GM19099 (cell line): ENCODE data around the gene FANCI.

ENCODE experiments used
- POLR2A ChIP-seq: IDR thresholded peaks from 3 replicates; pipeline ENCODE4 v1.6.1; 2011; ENCODE audit warnings: low read depth; ENCODE audit not compliant: insufficient read length; ENCODE audit errors: extremely low read depth

Gene FANCI

GRCh38 chr15:89283201-89283600, 39.4 kb downstream of the FANCI start:
- TF ChIP-seq POLR2A = no peak

- TF ChIP-seq POLR2A = no peak
These were observed 48.2 kb downstream of the FANCI start for GRCh38 chr15:89291934-89292438.

- no peak for TF ChIP-seq POLR2A
These were observed 49.2 kb downstream of the FANCI start for GRCh38 chr15:89293012-89293411.

GRCh38 chr15:89299896-89300295, 56.1 kb downstream of the FANCI start:
- no peak for TF ChIP-seq POLR2A

GRCh38 chr15:89301304-89302089, 57.7 kb downstream of the FANCI start:
- no peak for TF ChIP-seq POLR2A

- TF ChIP-seq POLR2A = no peak
These were observed 60.2 kb downstream of the FANCI start for GRCh38 chr15:89303986-89304385.

- TF ChIP-seq POLR2A = no peak
These were observed 61.6 kb downstream of the FANCI start for GRCh38 chr15:89305395-89305794.

GRCh38 chr15:89307046-89307587, 63.3 kb downstream of the FANCI start:
- TF ChIP-seq POLR2A = no peak

- TF ChIP-seq POLR2A = no peak
These were observed 64.0 kb downstream of the FANCI start for GRCh38 chr15:89307791-89308190.

- no peak for TF ChIP-seq POLR2A
These were observed 64.5 kb downstream of the FANCI start for GRCh38 chr15:89308236-89308635.

GRCh38 chr15:89309993-89310392, 66.2 kb downstream of the FANCI start:
- no peak for TF ChIP-seq POLR2A

GRCh38 chr15:89315375-89315929, 71.7 kb downstream of the FANCI start:
- TF ChIP-seq POLR2A = no peak

- no peak for TF ChIP-seq POLR2A
These were observed 72.7 kb downstream of the FANCI start for GRCh38 chr15:89316504-89316903.

GRCh38 chr15:89317186-89317720, 73.5 kb downstream of the FANCI start:
- TF ChIP-seq POLR2A = no peak

- TF ChIP-seq POLR2A = no peak
These were observed 75.9 kb downstream of the FANCI start for GRCh38 chr15:89319678-89320077.

- no peak for TF ChIP-seq POLR2A
These were observed 76.4 kb downstream of the FANCI start for GRCh38 chr15:89320200-89320599.
